Bronchial epithelial cell (primary cell): Measurements from ENCODE around the gene RBMS1. TPM values are rescaled to one million over a fixed set of nuclear protein-coding genes. Genes with fewer than 3 reads are reported as not detected.

Experiments used
- DNase-seq: peaks from one replicate; pipeline ENCODE4 v3.0.0-alpha.2; 2010; ENCODE audit warnings: low read depth
- FAIRE-seq: peaks from 2 replicates; lab custom pipeline; 2011; peaks lifted over from hg19 to GRCh38; lab: Jason Lieb, UNC
- H3K27me3 ChIP-seq: 2 replicates; pipeline ENCODE4 v1.5.1; 2011; ENCODE audit warnings: low read length; ENCODE audit not compliant: control insufficient read depth, insufficient read depth
- H3K36me3 ChIP-seq: 2 replicates; pipeline ENCODE4 v1.5.1; 2011; ENCODE audit warnings: low read length; ENCODE audit not compliant: control insufficient read depth, insufficient read depth
- H3K4me3 ChIP-seq: 2 replicates; pipeline ENCODE4 v1.5.1; 2011; ENCODE audit warnings: mild to moderate bottlenecking, low read depth, low read length, control low read depth
- total RNA-seq: library from RNA; depleted of rRNA; stranded (reverse); fragments of >200 nt; gene quantifications from 2 replicates; pipeline ENCODE4 v1.2.1, GENCODE V29; 2014
- TF ChIP-seq, protein P1 (sequence below): IDR thresholded peaks from 2 replicates; pipeline ENCODE4 v1.5.1; 2011; ENCODE audit warnings: mild to moderate bottlenecking, moderate library complexity, low read length, control low read depth, inconsistent platforms; ENCODE audit not compliant: insufficient read depth, severe bottlenecking

RBMS1 gene
- total RNA-seq, 1 donor from 2014 or later, result 30.0 TPM

DNA sequence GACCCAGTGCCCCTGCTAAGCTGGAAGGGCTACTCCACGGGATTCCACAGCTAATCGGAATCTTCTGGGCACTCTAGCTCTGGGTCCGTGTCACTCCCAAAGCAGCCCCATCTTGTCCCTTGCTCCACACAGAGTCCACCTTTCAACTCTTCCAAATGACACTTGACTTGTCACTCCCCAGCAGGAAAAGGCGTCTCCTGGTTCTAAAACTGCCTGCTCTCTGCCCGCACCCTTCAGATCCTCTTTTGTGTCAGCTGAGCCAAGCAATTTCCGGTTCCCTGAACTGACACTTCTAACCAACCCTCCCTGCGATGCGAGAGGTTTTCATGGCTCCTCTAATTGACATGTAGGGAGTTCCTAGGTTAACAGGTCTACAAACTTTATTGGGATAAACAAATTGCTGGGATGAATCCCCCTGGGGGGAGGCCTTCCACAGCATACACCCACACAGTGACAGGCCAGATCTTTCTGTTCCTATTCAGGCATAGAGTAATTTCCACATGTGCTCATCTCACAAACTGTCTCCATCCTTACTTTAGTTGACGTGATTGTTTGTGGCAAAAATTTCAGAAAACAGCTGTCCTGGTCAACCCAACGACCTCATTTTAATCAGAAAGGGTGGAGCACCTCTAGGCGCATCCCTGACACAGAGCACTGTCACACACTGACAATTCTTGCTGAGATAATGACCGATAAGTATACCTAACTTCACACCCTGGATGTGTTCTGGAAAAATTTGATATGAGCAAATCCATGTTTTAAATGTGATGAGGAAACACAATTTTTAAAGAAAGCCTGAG, 104.9 kb downstream of the RBMS1 start:
- H3K27me3 ChIP-seq, result no peaks in the 10 kb centered on the region
- DNase-seq (no peak), FAIRE-seq (no peak)
- no peaks in the 10 kb centered on the region for H3K36me3 ChIP-seq
- H3K4me3 ChIP-seq, result no peak overlapping the region
- TF ChIP-seq, protein P1, sequence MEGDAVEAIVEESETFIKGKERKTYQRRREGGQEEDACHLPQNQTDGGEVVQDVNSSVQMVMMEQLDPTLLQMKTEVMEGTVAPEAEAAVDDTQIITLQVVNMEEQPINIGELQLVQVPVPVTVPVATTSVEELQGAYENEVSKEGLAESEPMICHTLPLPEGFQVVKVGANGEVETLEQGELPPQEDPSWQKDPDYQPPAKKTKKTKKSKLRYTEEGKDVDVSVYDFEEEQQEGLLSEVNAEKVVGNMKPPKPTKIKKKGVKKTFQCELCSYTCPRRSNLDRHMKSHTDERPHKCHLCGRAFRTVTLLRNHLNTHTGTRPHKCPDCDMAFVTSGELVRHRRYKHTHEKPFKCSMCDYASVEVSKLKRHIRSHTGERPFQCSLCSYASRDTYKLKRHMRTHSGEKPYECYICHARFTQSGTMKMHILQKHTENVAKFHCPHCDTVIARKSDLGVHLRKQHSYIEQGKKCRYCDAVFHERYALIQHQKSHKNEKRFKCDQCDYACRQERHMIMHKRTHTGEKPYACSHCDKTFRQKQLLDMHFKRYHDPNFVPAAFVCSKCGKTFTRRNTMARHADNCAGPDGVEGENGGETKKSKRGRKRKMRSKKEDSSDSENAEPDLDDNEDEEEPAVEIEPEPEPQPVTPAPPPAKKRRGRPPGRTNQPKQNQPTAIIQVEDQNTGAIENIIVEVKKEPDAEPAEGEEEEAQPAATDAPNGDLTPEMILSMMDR, result no peak

DNA sequence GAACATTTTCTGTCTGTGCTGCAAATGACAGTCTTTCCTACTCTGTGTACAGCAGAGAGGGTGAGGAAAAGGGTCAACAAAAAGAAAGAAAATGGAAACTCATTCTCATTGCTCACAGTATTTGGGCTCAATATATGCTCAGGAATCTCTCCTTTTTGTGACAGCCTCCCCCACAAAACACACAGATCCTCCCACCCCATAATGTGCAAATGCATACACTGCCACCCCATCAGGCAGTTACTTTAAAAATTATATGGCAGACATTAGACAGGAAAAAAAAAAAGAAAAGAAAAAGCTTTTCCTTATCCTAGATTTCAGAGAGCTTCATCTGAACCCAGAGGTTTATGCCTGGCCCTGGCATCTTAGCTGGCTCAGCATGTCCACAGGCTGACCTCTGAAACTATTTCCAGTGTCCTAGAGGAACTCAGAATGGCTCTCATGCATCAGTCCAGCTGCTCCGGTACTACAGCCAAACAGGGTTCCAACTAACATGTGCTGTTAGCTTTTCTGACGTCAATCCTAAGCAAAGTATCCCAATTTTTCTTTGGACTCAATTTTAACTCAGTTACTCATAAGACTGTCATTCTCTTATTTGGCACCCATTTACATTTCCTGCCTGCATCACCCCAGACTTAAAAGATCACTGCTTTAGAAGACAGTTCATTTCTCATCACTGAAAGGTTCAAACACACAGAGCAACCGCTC, 105.9 kb downstream of the RBMS1 start:
- no peak for FAIRE-seq
- no peak overlapping the region for H3K4me3 ChIP-seq

DNA sequence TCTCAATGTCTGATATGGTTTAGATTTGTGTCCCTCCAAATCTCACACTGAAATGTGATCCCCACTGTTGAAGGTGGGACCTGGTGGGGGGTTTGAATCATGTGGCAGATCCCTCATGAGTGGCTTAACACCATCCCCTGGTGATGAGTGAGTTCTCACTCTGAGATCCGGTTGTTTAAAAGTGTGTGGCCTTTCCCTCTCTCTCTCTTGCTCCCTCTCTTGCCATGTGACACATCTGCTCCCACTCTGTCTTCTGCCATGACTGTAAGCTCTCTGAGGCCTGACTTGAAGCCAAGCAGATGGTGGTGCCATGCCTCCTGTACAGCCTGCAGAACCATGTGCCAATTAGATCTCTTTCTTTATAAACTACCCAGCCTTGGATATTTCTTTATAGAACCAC, 108.8 kb downstream of the RBMS1 start:
- Histone ChIP-seq H3K36me3 (no peaks in the 10 kb centered on the region), H3K27me3 (no peaks in the 10 kb centered on the region), H3K4me3 (no peak overlapping the region)
- TF ChIP-seq, protein P1, result no peak
- no peak for DNase-seq
- FAIRE-seq, result peak; percentile 7

More for the DNA sequence above, 105.9 kb downstream of the RBMS1 start:
- peak; percentile 84 for DNase-seq
- TF ChIP-seq, protein P1, result no peak
- H3K27me3 ChIP-seq, result no peaks in the 10 kb centered on the region
- H3K36me3 ChIP-seq, result no peaks in the 10 kb centered on the region

DNA sequence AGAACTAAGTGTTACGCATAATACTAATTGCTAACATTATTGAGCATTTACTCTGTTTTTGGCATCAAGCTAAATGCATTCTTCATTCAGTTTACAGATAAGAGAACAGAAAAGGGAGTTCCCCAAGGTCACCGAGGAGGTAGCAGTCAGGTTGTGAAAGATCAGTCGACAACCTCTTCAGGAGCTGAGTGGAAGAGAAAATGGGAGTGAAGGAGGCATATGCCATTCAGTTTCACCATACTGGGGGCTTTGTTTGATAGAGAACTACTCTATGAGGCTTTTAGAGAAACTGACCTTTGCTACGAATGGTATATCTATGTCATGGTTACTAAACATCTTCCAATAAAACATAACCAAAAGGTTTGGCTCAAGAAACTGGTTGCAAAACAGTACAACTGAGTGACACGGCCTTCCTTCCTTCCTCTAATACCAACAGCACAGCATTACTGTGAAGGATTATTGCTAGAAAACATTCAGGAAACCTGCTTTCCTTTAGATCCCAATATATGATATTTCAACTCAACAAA, 112.1 kb downstream of the RBMS1 start:
- Histone ChIP-seq H3K4me3 (no peak overlapping the region), H3K27me3 (no peaks in the 10 kb centered on the region), H3K36me3 (no peaks in the 10 kb centered on the region)
- no peak for FAIRE-seq
- no peak for DNase-seq
- TF ChIP-seq, protein P1, result no peak

DNA sequence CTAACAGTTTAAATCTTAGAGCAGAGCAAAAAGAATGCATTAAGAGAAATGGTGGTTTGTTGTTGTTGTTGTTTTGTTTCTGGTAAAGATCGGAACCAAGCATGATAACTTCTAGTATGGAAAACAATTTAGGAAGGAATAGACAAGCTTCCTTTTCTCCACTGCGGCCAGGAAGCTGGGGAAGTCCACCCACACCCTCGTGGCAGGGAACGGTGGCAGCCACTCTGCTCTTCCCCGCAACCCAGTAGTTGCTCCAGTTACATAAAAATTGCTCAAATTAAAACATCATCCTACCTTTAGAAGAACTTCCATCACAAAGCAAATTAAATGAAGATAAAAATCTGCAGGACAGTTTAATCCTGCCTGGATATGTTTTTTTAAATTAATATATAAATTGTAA, 113.0 kb downstream of the RBMS1 start:
- Histone ChIP-seq H3K4me3 (no peak overlapping the region), H3K27me3 (no peaks in the 10 kb centered on the region), H3K36me3 (no peaks in the 10 kb centered on the region)
- FAIRE-seq (no peak), DNase-seq (no peak)
- TF ChIP-seq, protein P1, result no peak
